ENCODE measurements around the gene LNX1.

GRCh38 chr4:53501561-53501960 lies 89.7 kb downstream of the LNX1 start:
- TF ChIP-seq CTCF (conservative IDR thresholded peaks at IDR 0.05) (no peak), ZFX (IDR thresholded peaks at IDR 0.05) (no peak)

Data from C4-2B (cell line).